C4-2B (cell line): ENCODE measurements around the gene GBGT1.

Source experiments
- H3K27ac ChIP-seq: fragments of 450-650 bp; 2 replicates; pipeline ENCODE4 v1.5.1; 2017
- ZFX ChIP-seq: fragments of 450-650 bp; IDR thresholded peaks from 2 replicates; pipeline ENCODE4 v1.6.1; 2017
- TF ChIP-seq, protein P1 (sequence below): fragments of 450-650 bp; conservative IDR thresholded peaks from 2 replicates; pipeline ENCODE4 v1.5.1; 2017; ENCODE audit warnings: mild to moderate bottlenecking

GBGT1 gene

DNA sequence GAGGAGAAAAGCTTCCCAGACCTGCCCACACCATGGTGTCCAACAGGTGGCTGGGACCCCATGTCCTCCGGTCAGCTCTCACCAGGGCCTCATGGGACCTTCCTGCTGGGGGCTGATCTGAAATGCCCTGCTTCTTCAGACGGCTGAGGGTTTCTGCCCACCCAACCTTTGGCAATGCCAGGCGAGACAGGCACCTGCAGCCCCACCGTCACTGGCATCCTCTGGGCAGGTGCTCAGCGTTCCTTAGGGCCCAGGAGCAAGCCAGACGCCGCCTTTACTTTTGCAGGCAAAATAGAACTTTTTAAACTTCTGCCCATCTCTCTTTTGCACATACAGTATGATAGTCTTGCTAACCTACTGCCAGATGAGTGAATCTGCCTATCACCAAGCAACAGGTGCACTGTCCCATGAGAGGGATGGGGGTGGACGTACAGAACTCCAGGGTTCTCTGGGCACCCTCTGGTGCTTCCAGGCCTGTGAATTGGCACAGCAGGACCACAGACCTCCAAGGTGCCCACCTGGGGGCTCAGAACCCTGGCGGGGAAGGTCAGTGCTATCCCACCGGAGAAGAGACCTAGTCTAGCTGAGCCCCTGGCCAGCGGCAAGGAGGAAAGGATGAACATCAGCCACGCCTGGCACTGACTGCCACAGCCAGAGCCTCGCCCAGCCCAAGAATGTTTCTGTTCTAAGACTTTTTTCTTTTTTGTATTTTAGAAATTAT lies 37.9 kb upstream of the GBGT1 start:
- TF ChIP-seq ZFX = no peak
- TF ChIP-seq, protein P1, sequence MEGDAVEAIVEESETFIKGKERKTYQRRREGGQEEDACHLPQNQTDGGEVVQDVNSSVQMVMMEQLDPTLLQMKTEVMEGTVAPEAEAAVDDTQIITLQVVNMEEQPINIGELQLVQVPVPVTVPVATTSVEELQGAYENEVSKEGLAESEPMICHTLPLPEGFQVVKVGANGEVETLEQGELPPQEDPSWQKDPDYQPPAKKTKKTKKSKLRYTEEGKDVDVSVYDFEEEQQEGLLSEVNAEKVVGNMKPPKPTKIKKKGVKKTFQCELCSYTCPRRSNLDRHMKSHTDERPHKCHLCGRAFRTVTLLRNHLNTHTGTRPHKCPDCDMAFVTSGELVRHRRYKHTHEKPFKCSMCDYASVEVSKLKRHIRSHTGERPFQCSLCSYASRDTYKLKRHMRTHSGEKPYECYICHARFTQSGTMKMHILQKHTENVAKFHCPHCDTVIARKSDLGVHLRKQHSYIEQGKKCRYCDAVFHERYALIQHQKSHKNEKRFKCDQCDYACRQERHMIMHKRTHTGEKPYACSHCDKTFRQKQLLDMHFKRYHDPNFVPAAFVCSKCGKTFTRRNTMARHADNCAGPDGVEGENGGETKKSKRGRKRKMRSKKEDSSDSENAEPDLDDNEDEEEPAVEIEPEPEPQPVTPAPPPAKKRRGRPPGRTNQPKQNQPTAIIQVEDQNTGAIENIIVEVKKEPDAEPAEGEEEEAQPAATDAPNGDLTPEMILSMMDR = no peak

DNA sequence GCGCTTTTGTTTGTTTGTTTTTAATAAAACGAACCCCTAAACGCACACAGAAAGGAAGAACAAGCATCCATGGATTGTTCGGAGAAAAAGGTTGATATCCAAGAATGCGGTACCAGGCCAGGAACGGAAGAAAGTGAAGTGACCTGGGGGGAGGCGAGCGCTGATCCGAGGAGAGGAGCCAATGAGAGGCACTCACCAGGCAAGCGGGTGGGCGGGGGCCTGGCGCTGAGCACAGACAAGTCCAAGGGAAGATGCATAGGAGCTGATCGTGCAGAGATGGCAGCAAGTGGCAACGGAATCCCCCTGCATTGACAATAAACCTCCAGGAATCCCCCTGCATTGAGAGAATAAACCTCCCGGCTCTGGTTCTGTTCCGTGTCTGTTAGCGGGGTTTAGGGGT lies 36.9 kb upstream of the GBGT1 start:
- no peak overlapping the region for H3K27ac ChIP-seq
- no peak for TF ChIP-seq ZFX
- TF ChIP-seq, protein P1 = no peak

More for the DNA sequence above, 37.9 kb upstream of the GBGT1 start:
- no peak overlapping the region for H3K27ac ChIP-seq

DNA sequence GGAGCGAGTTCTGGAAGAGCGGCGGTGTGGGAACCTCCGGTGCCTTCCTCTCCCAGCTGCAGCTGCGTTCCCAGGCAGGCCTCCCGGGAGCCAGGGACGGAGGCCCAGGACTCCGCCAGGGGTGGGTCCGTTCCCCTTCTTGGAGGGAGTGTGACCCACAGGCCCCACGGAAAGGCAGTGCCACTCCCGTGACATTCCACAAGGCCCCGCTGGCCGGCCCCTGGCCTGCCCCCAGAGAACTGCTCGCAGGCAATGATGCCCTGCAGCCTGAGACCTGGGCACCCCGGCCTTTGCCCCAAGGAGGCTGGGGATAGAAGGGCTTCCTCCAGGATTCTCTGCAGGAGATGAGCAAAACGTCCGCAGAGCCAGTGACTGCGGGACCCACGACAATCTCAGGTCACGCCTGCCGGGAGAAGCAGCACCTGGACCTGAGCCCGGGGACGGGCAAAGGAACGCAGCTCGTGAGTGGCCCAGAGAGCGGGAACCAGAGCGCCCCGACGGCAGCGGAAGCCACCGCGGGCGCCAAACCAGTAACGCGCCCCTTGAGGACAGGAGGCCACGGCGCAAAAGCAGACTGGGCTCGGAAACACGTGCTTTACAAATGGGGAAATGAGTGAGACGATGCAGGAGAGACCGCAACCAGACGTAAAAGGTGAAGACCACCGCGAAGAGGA lies 36.1 kb upstream of the GBGT1 start:
- no peak overlapping the region for H3K27ac ChIP-seq
- no peak for TF ChIP-seq ZFX
- TF ChIP-seq, protein P1 = no peak

DNA sequence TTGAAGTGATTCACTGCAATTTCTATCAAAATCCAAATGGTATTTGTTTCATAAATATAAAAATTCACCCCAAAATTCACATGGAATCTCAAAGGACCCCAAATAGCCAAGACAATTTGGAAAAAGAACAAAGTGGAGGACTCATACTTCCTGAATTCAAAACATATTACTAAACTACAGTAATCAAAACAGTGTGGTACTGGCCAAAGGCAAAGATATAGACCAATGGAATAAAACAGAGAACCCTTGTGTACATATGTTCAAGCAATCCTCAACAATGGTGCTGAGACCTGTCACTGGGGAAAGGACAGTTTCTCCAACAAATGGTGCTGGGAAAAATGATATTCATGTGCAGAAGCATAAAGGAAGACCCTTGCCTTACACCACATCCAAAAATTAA lies 31.3 kb upstream of the GBGT1 start:
- H3K27ac ChIP-seq = no peak overlapping the region
- TF ChIP-seq, protein P1 = no peak
- TF ChIP-seq ZFX = no peak

DNA sequence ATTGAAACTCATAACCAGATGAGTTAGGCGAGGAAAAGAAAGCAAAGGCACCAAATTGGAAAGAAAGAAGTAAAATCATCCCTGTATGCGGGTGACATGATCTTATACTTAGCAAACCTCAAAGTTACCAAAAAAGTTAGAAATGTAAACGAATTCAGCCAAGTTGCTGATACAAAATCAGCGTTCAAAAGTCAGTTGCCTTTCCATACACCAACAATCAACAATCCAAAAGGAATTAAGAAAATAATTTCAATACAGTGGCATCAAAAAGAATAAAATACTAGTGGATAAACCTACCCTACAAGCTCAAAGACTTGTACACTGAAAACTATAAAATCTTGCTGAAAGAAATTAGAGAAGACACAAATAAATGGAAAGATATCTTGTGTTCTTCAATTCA lies 30.9 kb upstream of the GBGT1 start:
- TF ChIP-seq ZFX = no peak
- TF ChIP-seq, protein P1 = no peak
- no peak overlapping the region for H3K27ac ChIP-seq

DNA sequence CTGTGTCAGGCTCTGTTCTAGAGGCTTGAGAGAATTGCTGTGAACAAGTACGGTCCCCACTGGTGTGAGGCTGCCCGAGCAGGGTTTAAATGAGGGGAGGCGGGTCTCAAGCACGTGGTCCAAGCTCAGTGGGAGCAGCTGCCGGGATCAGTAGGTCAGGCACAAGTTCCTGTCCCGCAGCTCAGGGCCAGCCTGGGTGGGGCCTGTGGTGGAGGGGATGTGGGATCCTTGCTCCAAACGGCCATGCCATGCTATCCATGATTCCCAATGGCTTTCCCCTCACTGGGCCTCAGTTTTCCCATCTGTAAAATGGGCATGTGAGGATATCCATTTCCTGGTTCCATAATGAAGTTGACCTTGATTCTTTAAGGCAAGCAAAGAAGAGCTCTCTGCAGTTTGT lies 28.3 kb upstream of the GBGT1 start:
- TF ChIP-seq, protein P1 = no peak
- H3K27ac ChIP-seq = no peak overlapping the region

DNA sequence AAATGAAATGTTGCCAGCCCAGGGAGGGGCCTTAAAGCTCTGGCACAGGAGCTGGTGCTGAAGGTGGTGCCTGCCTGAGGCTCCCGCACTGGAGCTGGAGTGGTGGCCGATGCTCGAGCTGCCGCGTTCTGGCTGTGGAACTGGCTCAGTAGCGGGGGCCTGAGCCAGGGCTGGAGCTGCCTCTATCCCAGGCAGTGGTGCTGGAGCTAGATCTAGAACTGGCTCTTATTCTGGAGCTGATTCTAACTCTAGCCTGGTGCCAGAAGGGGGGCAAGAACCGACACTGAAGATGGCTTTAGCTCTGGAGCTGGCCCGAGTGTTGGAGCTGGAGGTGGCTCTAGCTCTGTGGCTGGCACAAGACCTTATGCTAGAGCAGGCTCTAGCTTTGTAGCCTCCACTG lies 26.1 kb upstream of the GBGT1 start:
- no peak overlapping the region for H3K27ac ChIP-seq
- TF ChIP-seq ZFX = no peak
- TF ChIP-seq, protein P1 = no peak
